HepG2 (cell line): ENCODE measurements around the gene TCFL5. TPM values are rescaled to one million over a fixed set of nuclear protein-coding genes. Genes with fewer than 3 reads are reported as not detected.

Experiments
- CHD4 ChIP-seq: fragments of 200-600 bp; sonication (generic); IDR thresholded peaks from 2 replicates; pipeline ENCODE4 v1.7.0; 2017; ENCODE audit warnings: mild to moderate bottlenecking, low read length, borderline replicate concordance
- DMTF1 ChIP-seq: sonication (generic); formaldehyde crosslinking; IDR thresholded peaks from 2 replicates; pipeline ENCODE4 v1.4.0; 2020; ENCODE audit warnings: mild to moderate bottlenecking, missing genetic modification reagents
- ESRRA ChIP-seq: sonication (generic); formaldehyde crosslinking; IDR thresholded peaks from 2 replicates; pipeline ENCODE4 v1.5.1; 2020; ENCODE audit warnings: mild to moderate bottlenecking, low read depth, missing genetic modification reagents
- JUNB ChIP-seq: sonication (generic); formaldehyde crosslinking; IDR thresholded peaks from 2 replicates; pipeline ENCODE4 v1.8.0; 2022; ENCODE audit warnings: missing genetic modification reagents, mild to moderate bottlenecking, borderline replicate concordance
- MAZ ChIP-seq, 2 experiments: sonication (generic) in 1 of 2; formaldehyde crosslinking in 1 of 2; IDR thresholded peaks; 2 replicates each; pipeline versions ENCODE4 v1.5.0 to v1.6.1; 2012 to 2020; ENCODE audit warnings: low read depth in 2 of 2, mild to moderate bottlenecking in 2 of 2, borderline replicate concordance in 1 of 2, improper control_type of control experiment in 1 of 2, low read length in 1 of 2, missing genetic modification reagents in 1 of 2, moderate library complexity in 1 of 2
- MED1 ChIP-seq: sonication (generic); formaldehyde crosslinking; IDR thresholded peaks from 2 replicates; pipeline ENCODE4 v1.4.0; 2020; ENCODE audit warnings: missing genetic modification reagents
- MEIS1 ChIP-seq: sonication (generic); formaldehyde crosslinking; IDR thresholded peaks from 2 replicates; pipeline ENCODE4 v1.9.0; 2021; ENCODE audit warnings: mild to moderate bottlenecking, missing genetic modification reagents, moderate library complexity, borderline replicate concordance
- NBN ChIP-seq: fragments of 450-650 bp; conservative IDR thresholded peaks from 2 replicates; pipeline ENCODE4 v1.6.1; 2017
- NCOR1 ChIP-seq: fragments of 200-600 bp; sonication (generic); IDR thresholded peaks from 2 replicates; pipeline ENCODE4 v1.7.0; 2017; ENCODE audit warnings: antibody characterized with exemption, low read length, borderline replicate concordance
- NONO ChIP-seq, 2 experiments: fragments of 450-650 bp in 1 of 2; sonication (generic) in 1 of 2; formaldehyde crosslinking in 1 of 2; IDR thresholded peaks in 1 of 2; conservative IDR thresholded peaks in 1 of 2; 2 replicates each; pipeline versions ENCODE4 v1.6.1 to v1.8.0; 2017 to 2022; ENCODE audit warnings: mild to moderate bottlenecking in 1 of 2, missing genetic modification reagents in 1 of 2, moderate library complexity in 1 of 2
- POLR2AphosphoS5 ChIP-seq: IDR thresholded peaks from 2 replicates; pipeline ENCODE4 v1.6.1; 2012; ENCODE audit warnings: low read depth, low read length
- TCF7 ChIP-seq: sonication (generic); IDR thresholded peaks from 2 replicates; pipeline ENCODE4 v1.6.1; 2016; ENCODE audit warnings: antibody characterized with exemption, low read depth
- ZEB1 ChIP-seq: IDR thresholded peaks from 2 replicates; pipeline ENCODE4 v1.6.1; 2012; ENCODE audit warnings: mild to moderate bottlenecking, low read depth, inconsistent platforms; ENCODE audit not compliant: insufficient replicate concordance
- ZFP41 ChIP-seq: sonication (generic); formaldehyde crosslinking; IDR thresholded peaks from 2 replicates; pipeline ENCODE4 v1.4.0; 2020; ENCODE audit warnings: mild to moderate bottlenecking, missing genetic modification reagents, borderline replicate concordance
- ZFP90 ChIP-seq: sonication (generic); formaldehyde crosslinking; IDR thresholded peaks from 2 replicates; pipeline ENCODE4 v1.8.0; 2022; ENCODE audit warnings: missing genetic modification reagents, mild to moderate bottlenecking, inconsistent platforms, borderline replicate concordance
- ZNF138 ChIP-seq: sonication (generic); formaldehyde crosslinking; IDR thresholded peaks from 2 replicates; pipeline ENCODE4 v1.5.0; 2020; ENCODE audit warnings: mild to moderate bottlenecking, low read depth, missing genetic modification reagents
- ZNF414 ChIP-seq: sonication (generic); formaldehyde crosslinking; IDR thresholded peaks from 2 replicates; pipeline ENCODE4 v1.5.0; 2020; ENCODE audit warnings: missing genetic modification reagents
- ZNF556 ChIP-seq: sonication (generic); formaldehyde crosslinking; IDR thresholded peaks from 2 replicates; pipeline ENCODE4 v1.4.0; 2020; ENCODE audit warnings: mild to moderate bottlenecking, missing genetic modification reagents, borderline replicate concordance
- ZNF652 ChIP-seq: IDR thresholded peaks from 2 replicates; pipeline ENCODE4 v1.6.1; 2016; ENCODE audit warnings: low read depth, borderline replicate concordance
- ZNF878 ChIP-seq: sonication (generic); formaldehyde crosslinking; IDR thresholded peaks from 2 replicates; pipeline ENCODE4 v1.8.1; 2023; ENCODE audit warnings: mild to moderate bottlenecking, missing genetic modification reagents, moderate library complexity
- polyA plus RNA-seq, 8 experiments: library from polyadenylated mRNA; depleted of rRNA in 3 of 8; stranded (reverse) in 7 of 8; unstranded in 1 of 8; fragments of >200 nt; fragmentation: Illumina TruSeq in 4 of 8; extraction: Trizol in 4 of 8; gene quantifications; 2 replicates each; pipeline versions ENCODE4 v1.2.1 to v1.2.3, GENCODE V29; 2011 to 2016; ENCODE audit warnings: low read depth in 4 of 8, missing spikeins in 1 of 8, mixed read lengths in 1 of 8; ENCODE audit not compliant: insufficient read depth in 1 of 8
- total RNA-seq, 5 experiments: library from RNA; depleted of rRNA; stranded (reverse); fragments of >200 nt; fragmentation: Illumina TruSeq; extraction: Trizol; gene quantifications; 2 replicates each; pipeline ENCODE4 v1.2.3, GENCODE V29; 2016; ENCODE audit warnings: low read depth in 1 of 5
- TF ChIP-seq, protein P1 (sequence below): sonication (generic); formaldehyde crosslinking; IDR thresholded peaks from 2 replicates; pipeline ENCODE4 v1.4.0; 2020; ENCODE audit warnings: missing genetic modification reagents, borderline replicate concordance

The TCFL5 gene
- total and polyA plus RNA-seq, 2 of the 13 experiments (the other 11 are each of a cell fraction or from before 2014, with no cell fraction given) = 14.8 to 20.0 TPM

- no peak for TF ChIP-seq CHD4
- TF ChIP-seq ZNF878 (CRISPR knock-in tag) = peak; percentile 75; the same call in 1 of the 2 replicates
- 0 out of 2 replicates have a peak, but pooled peaks have one; percentile 44 for TF ChIP-seq DMTF1
- TF ChIP-seq ZEB1 = no peak
- no peak for TF ChIP-seq ZFP41 (CRISPR knock-in tag)
- peak; percentile 77; the same call in 1 of the 2 replicates for TF ChIP-seq MEIS1 (CRISPR knock-in tag)
- TF ChIP-seq NCOR1 = no peak
- TF ChIP-seq NONO (IDR thresholded peaks at IDR 0.05) = no peak
- TF ChIP-seq NONO (CRISPR knock-in tag; conservative IDR thresholded peaks at IDR 0.05) = peak; percentile 64
- no peak for TF ChIP-seq JUNB (CRISPR knock-in tag)
- TF ChIP-seq MAZ (IDR thresholded peaks at IDR 0.05; ENCODE audit: borderline replicate concordance, low read depth, low read length) = peak; percentile 30; the same call in 1 of the 2 replicates
- peak; percentile 79 for TF ChIP-seq MAZ (CRISPR knock-in tag; IDR thresholded peaks at IDR 0.05; ENCODE audit: low read depth)
- no peak for TF ChIP-seq ZNF652 (CRISPR knock-in tag)
- TF ChIP-seq TCF7 = no peak
- no peak; the same call in 1 of the 2 replicates for TF ChIP-seq ESRRA (CRISPR knock-in tag)
- no peak; the same call in 1 of the 2 replicates for TF ChIP-seq ZNF138 (CRISPR knock-in tag)
- TF ChIP-seq NBN = no peak
- TF ChIP-seq MED1 (CRISPR knock-in tag) = peak; percentile 60; the same call in 1 of the 2 replicates
- TF ChIP-seq, protein P1, sequence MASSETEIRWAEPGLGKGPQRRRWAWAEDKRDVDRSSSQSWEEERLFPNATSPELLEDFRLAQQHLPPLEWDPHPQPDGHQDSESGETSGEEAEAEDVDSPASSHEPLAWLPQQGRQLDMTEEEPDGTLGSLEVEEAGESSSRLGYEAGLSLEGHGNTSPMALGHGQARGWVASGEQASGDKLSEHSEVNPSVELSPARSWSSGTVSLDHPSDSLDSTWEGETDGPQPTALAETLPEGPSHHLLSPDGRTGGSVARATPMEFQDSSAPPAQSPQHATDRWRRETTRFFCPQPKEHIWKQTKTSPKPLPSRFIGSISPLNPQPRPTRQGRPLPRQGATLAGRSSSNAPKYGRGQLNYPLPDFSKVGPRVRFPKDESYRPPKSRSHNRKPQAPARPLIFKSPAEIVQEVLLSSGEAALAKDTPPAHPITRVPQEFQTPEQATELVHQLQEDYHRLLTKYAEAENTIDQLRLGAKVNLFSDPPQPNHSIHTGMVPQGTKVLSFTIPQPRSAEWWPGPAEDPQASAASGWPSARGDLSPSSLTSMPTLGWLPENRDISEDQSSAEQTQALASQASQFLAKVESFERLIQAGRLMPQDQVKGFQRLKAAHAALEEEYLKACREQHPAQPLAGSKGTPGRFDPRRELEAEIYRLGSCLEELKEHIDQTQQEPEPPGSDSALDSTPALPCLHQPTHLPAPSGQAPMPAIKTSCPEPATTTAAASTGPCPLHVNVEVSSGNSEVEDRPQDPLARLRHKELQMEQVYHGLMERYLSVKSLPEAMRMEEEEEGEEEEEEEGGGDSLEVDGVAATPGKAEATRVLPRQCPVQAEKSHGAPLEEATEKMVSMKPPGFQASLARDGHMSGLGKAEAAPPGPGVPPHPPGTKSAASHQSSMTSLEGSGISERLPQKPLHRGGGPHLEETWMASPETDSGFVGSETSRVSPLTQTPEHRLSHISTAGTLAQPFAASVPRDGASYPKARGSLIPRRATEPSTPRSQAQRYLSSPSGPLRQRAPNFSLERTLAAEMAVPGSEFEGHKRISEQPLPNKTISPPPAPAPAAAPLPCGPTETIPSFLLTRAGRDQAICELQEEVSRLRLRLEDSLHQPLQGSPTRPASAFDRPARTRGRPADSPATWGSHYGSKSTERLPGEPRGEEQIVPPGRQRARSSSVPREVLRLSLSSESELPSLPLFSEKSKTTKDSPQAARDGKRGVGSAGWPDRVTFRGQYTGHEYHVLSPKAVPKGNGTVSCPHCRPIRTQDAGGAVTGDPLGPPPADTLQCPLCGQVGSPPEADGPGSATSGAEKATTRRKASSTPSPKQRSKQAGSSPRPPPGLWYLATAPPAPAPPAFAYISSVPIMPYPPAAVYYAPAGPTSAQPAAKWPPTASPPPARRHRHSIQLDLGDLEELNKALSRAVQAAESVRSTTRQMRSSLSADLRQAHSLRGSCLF (CRISPR knock-in tag) = no peak
- TF ChIP-seq ZNF556 (CRISPR knock-in tag) = peak; percentile 72
- peak; percentile 89 for TF ChIP-seq POLR2AphosphoS5
- no peak; the same call in 1 of the 2 replicates for TF ChIP-seq ZNF414 (CRISPR knock-in tag)
- TF ChIP-seq ZFP90 = peak; percentile 15; the same call in 1 of the 2 replicates
Observed at GRCh38 chr20:62794007-62794724, 67.5 kb downstream of the TCFL5 start (continued).
